ENCODE results near the gene SRGAP2B.
"Not testable (repeated sequence)": the region's sequence is repeated elsewhere in the genome, so short reads cannot be mapped to it uniquely, and the experiment has no call there.

Gene SRGAP2B

GRCh38 chr1:144947495-144947894, 147.6 kb downstream of the SRGAP2B start:
- DNase-seq (ENCODE audit: low read depth in 2 of 2), result not testable (repeated sequence)

GRCh38 chr1:144946525-144947480, 148.3 kb downstream of the SRGAP2B start:
- DNase-seq (ENCODE audit: low read depth in 2 of 2), result not testable (repeated sequence)

- not testable (repeated sequence) for DNase-seq (ENCODE audit: low read depth in 2 of 2)
Measured at GRCh38 chr1:144941710-144942109, 153.4 kb downstream of the SRGAP2B start.

GRCh38 chr1:144940054-144940453, 155.1 kb downstream of the SRGAP2B start:
- not testable (repeated sequence) for DNase-seq (ENCODE audit: low read depth in 2 of 2)

GRCh38 chr1:144938627-144939026, 156.5 kb downstream of the SRGAP2B start:
- DNase-seq (ENCODE audit: low read depth in 2 of 2), result not testable (repeated sequence)

- not testable (repeated sequence) for DNase-seq (ENCODE audit: low read depth in 2 of 2)
Measured at GRCh38 chr1:144936186-144936732, 158.9 kb downstream of the SRGAP2B start.

- DNase-seq (ENCODE audit: low read depth in 2 of 2), result not testable (repeated sequence)
Measured at GRCh38 chr1:144935310-144935709, 159.8 kb downstream of the SRGAP2B start.

GRCh38 chr1:144933014-144933413, 162.1 kb downstream of the SRGAP2B start:
- DNase-seq (ENCODE audit: low read depth in 2 of 2), result not testable (repeated sequence)

GRCh38 chr1:144932153-144932552, 163.0 kb downstream of the SRGAP2B start:
- not testable (repeated sequence) for DNase-seq (ENCODE audit: low read depth in 2 of 2)

GRCh38 chr1:144931553-144931952, 163.6 kb downstream of the SRGAP2B start:
- not testable (repeated sequence) for DNase-seq (ENCODE audit: low read depth in 2 of 2)

GRCh38 chr1:144930085-144930777, 164.9 kb downstream of the SRGAP2B start:
- DNase-seq (ENCODE audit: low read depth in 2 of 2), result not testable (repeated sequence)

GRCh38 chr1:144927292-144927691, 167.8 kb downstream of the SRGAP2B start:
- DNase-seq (ENCODE audit: low read depth in 2 of 2), result not testable (repeated sequence)

- DNase-seq (ENCODE audit: low read depth in 2 of 2), result not testable (repeated sequence)
Measured at GRCh38 chr1:144923640-144924039, 171.5 kb downstream of the SRGAP2B start.

- not testable (repeated sequence) for DNase-seq (ENCODE audit: low read depth in 2 of 2)
Measured at GRCh38 chr1:144922785-144923184, 172.3 kb downstream of the SRGAP2B start.

- DNase-seq (ENCODE audit: low read depth in 2 of 2), result not testable (repeated sequence)
Measured at GRCh38 chr1:144919106-144919505, 176.0 kb downstream of the SRGAP2B start.

- not testable (repeated sequence) for DNase-seq (ENCODE audit: low read depth in 2 of 2)
Measured at GRCh38 chr1:144918027-144918603, 177.0 kb downstream of the SRGAP2B start.

GRCh38 chr1:144917154-144918026, 177.7 kb downstream of the SRGAP2B start:
- DNase-seq (ENCODE audit: low read depth in 2 of 2), result not testable (repeated sequence)

GRCh38 chr1:144913977-144914734, 181.0 kb downstream of the SRGAP2B start:
- DNase-seq (ENCODE audit: low read depth in 2 of 2), result not testable (repeated sequence)

GRCh38 chr1:144913458-144913857, 181.7 kb downstream of the SRGAP2B start:
- DNase-seq (ENCODE audit: low read depth in 2 of 2), result not testable (repeated sequence)

- DNase-seq (ENCODE audit: low read depth in 2 of 2), result not testable (repeated sequence)
Measured at GRCh38 chr1:144910729-144911128, 184.4 kb downstream of the SRGAP2B start.
